Activated CD4-positive, alpha-beta T cell treated with anti-CD3 and anti-CD28 coated beads, Interleukin-2, amount 50 U/mL, for 24 hours (primary cell): Measurements from ENCODE around the gene PSMB11.

ENCODE experiments used
- DNase-seq, 2 donors: peaks; one replicate each; pipeline ENCODE4 v3.0.0-alpha.2; 2020; ENCODE audit warnings: low read depth in 1 of 2, low spot score in 1 of 2

The PSMB11 gene

GRCh38 chr14:23057757-23058653, 16.0 kb downstream of the PSMB11 start:
- DNase-seq = peak; percentile 80 to 84

- DNase-seq = no peak
These were observed 16.9 kb downstream of the PSMB11 start for GRCh38 chr14:23058654-23059504.

- no peak for DNase-seq
These were observed 18.7 kb downstream of the PSMB11 start for GRCh38 chr14:23060536-23061260.

GRCh38 chr14:23062002-23062401, 20.0 kb downstream of the PSMB11 start:
- DNase-seq = no peak

GRCh38 chr14:23063601-23064000, 21.6 kb downstream of the PSMB11 start:
- DNase-seq = no peak

- no peak for DNase-seq
These were observed 24.4 kb downstream of the PSMB11 start for GRCh38 chr14:23066368-23066767.

GRCh38 chr14:23066855-23067744, 25.1 kb downstream of the PSMB11 start:
- no peak for DNase-seq

- no peak for DNase-seq
These were observed 26.1 kb downstream of the PSMB11 start for GRCh38 chr14:23067847-23068788.

- peak; percentile 35 to 76 for DNase-seq
These were observed 26.9 kb downstream of the PSMB11 start for GRCh38 chr14:23068789-23069412.

- no peak for DNase-seq
These were observed 27.4 kb downstream of the PSMB11 start for GRCh38 chr14:23069413-23069806.

GRCh38 chr14:23070262-23071129, 28.5 kb downstream of the PSMB11 start:
- no peak for DNase-seq

- peak; percentile 55 to 78 for DNase-seq
These were observed 29.4 kb downstream of the PSMB11 start for GRCh38 chr14:23071244-23071920.

- DNase-seq = no peak
These were observed 30.0 kb downstream of the PSMB11 start for GRCh38 chr14:23071921-23072539.

GRCh38 chr14:23074906-23075305, 32.9 kb downstream of the PSMB11 start:
- DNase-seq = no peak

GRCh38 chr14:23076785-23077408, 34.9 kb downstream of the PSMB11 start:
- peak in 1 of 2 donors; percentile 25 for DNase-seq

GRCh38 chr14:23077962-23078361, 36.0 kb downstream of the PSMB11 start:
- DNase-seq = no peak
